Kidney epithelial cell (primary cell): ENCODE measurements around the gene CHAD. TPM values are rescaled to one million over a fixed set of nuclear protein-coding genes. Genes with fewer than 3 reads are reported as not detected.

Source experiments
- DNase-seq: peaks from one replicate; pipeline ENCODE4 v3.0.0-alpha.2; 2010; ENCODE audit warnings: low read depth
- H3K27me3 ChIP-seq: 2 replicates; pipeline ENCODE4 v1.6.0; 2011; ENCODE audit warnings: low read length; ENCODE audit not compliant: control insufficient read depth, insufficient read depth
- H3K36me3 ChIP-seq: 2 replicates; pipeline ENCODE4 v1.5.1; 2011; ENCODE audit warnings: low read length; ENCODE audit not compliant: control insufficient read depth, insufficient read depth
- H3K4me3 ChIP-seq: 2 replicates; pipeline ENCODE4 v1.5.1; 2011; ENCODE audit warnings: low read depth, mild to moderate bottlenecking, control low read depth, low read length
- CTCF ChIP-seq: IDR thresholded peaks from 2 replicates; pipeline ENCODE4 v1.5.1; 2011; ENCODE audit warnings: mild to moderate bottlenecking, moderate library complexity, low read length, control low read depth, inconsistent platforms; ENCODE audit not compliant: insufficient read depth, poor library complexity, severe bottlenecking
- total RNA-seq: library from RNA; depleted of rRNA; stranded (reverse); fragments of >200 nt; gene quantifications from 2 replicates; pipeline ENCODE4 v1.2.3, GENCODE V29; 2015

CHAD gene
- total RNA-seq, 1 donor from 2014 or later: not detected

GRCh38 chr17:50447870-50448595 is 20.6 kb downstream of the CHAD start:
- TF ChIP-seq CTCF: no peak
- no peak overlapping the region for H3K4me3 ChIP-seq
- no peaks in the 10 kb centered on the region for H3K27me3 ChIP-seq
- H3K36me3 ChIP-seq: no peaks in the 10 kb centered on the region
- DNase-seq: no peak

- no peak for TF ChIP-seq CTCF
- no peak overlapping the region for H3K4me3 ChIP-seq
- no peak for DNase-seq
- no peaks in the 10 kb centered on the region for H3K27me3 ChIP-seq
- no peaks in the 10 kb centered on the region for H3K36me3 ChIP-seq
Measured at GRCh38 chr17:50445730-50446325, 22.9 kb downstream of the CHAD start.

GRCh38 chr17:50444841-50445715 is 23.6 kb downstream of the CHAD start:
- H3K4me3 ChIP-seq: no peak overlapping the region
- H3K36me3 ChIP-seq: no peaks in the 10 kb centered on the region
- H3K27me3 ChIP-seq: no peaks in the 10 kb centered on the region
- no peak for TF ChIP-seq CTCF
- no peak for DNase-seq

- Histone ChIP-seq H3K4me3 (no peak overlapping the region), H3K27me3 (no peaks in the 10 kb centered on the region), H3K36me3 (no peaks in the 10 kb centered on the region)
- no peak for DNase-seq
- TF ChIP-seq CTCF: no peak
Measured at GRCh38 chr17:50443505-50443974, 25.1 kb downstream of the CHAD start.

GRCh38 chr17:50440838-50441829 is 27.5 kb downstream of the CHAD start:
- DNase-seq: no peak
- Histone ChIP-seq H3K4me3 (no peak overlapping the region), H3K27me3 (no peaks in the 10 kb centered on the region), H3K36me3 (no peaks in the 10 kb centered on the region)
- no peak for TF ChIP-seq CTCF
